IMR-90 (cell line): ENCODE data around the gene CDK18. TPM values are rescaled to one million over a fixed set of nuclear protein-coding genes. Genes with fewer than 3 reads are reported as not detected.

ENCODE experiments used
- ATAC-seq: fragments of 200-7000 bp; cut with Tn5 transposase; 2 replicates; pipeline ENCODE4 v1.9.1; 2020; ENCODE audit warnings: low read depth, mild to moderate bottlenecking, moderate library complexity
- BruUV-seq: library from RNA; stranded (reverse); fragments of 400-500 nt; replicated peaks from 2 replicates; lab custom pipeline; 2021; lab: Mats Ljungman, UMichigan
- CTCF ChIA-PET: fragments of 300-600 bp; formaldehyde crosslinking; extraction: SDS; loops from one replicate; lab custom pipeline; 2021; ENCODE audit warnings: antibody characterized with exemption; lab: Yijun Ruan, JAX
- POLR2A ChIA-PET: fragments of 300-600 bp; sonication (Branson Sonifier 250); formaldehyde crosslinking; loops from one replicate; lab custom pipeline; 2022; ENCODE audit warnings: antibody characterized with exemption; ENCODE audit not compliant: unreplicated experiment; lab: Charles Lee
- DNase-seq: peaks from one replicate; pipeline ENCODE4 v3.0.0; 2013
- H2AFZ ChIP-seq: replicated peaks from 2 replicates; pipeline ENCODE3; 2013; ENCODE audit warnings: low read length, mild to moderate bottlenecking; ENCODE audit not compliant: poor library complexity
- H2AK5ac ChIP-seq: 2 replicates; pipeline ENCODE4 v1.6.1; 2013; ENCODE audit warnings: low read depth, low read length, inconsistent platforms
- H2AK9ac ChIP-seq: replicated peaks from 2 replicates; pipeline ENCODE3; 2013; ENCODE audit warnings: mild to moderate bottlenecking, low read depth, low read length, moderate library complexity; ENCODE audit not compliant: poor library complexity
- H2BK120ac ChIP-seq: 2 replicates; pipeline ENCODE4 v1.6.1; 2013; ENCODE audit warnings: low read depth, low read length, inconsistent platforms
- H2BK15ac ChIP-seq: 3 replicates; pipeline ENCODE4 v1.6.1; 2013; ENCODE audit warnings: low read depth, low read length, inconsistent platforms
- H2BK20ac ChIP-seq: 2 replicates; pipeline ENCODE4 v1.6.1; 2013; ENCODE audit warnings: low read depth, mild to moderate bottlenecking, inconsistent platforms, low read length, moderate library complexity
- H2BK5ac ChIP-seq: 2 replicates; pipeline ENCODE4 v1.6.1; 2013; ENCODE audit warnings: mild to moderate bottlenecking, low read depth, low read length, inconsistent platforms; ENCODE audit not compliant: poor library complexity, severe bottlenecking
- H3K14ac ChIP-seq: replicated peaks from 2 replicates; pipeline ENCODE4 v1.6.1; 2013; ENCODE audit warnings: low read depth, low read length, inconsistent platforms
- H3K18ac ChIP-seq: 2 replicates; pipeline ENCODE4 v1.6.1; 2013; ENCODE audit warnings: low read depth, low read length, control low read depth
- H3K23ac ChIP-seq: 2 replicates; pipeline ENCODE4 v1.6.1; 2013; ENCODE audit warnings: low read depth, low read length, inconsistent platforms
- H3K27ac ChIP-seq: 2 replicates; pipeline ENCODE4 v1.5.1; 2013; ENCODE audit warnings: mild to moderate bottlenecking, control low read depth, low read length; ENCODE audit not compliant: insufficient read depth
- H3K27me3 ChIP-seq: 2 replicates; pipeline ENCODE4 v1.6.1; 2013; ENCODE audit warnings: low read length; ENCODE audit not compliant: control insufficient read depth, insufficient read depth
- H3K36me3 ChIP-seq: 2 replicates; pipeline ENCODE4 v1.6.1; 2013; ENCODE audit warnings: low read length, mixed read lengths; ENCODE audit not compliant: control insufficient read depth, insufficient read depth
- H3K4ac ChIP-seq: 2 replicates; pipeline ENCODE4 v1.6.1; 2013; ENCODE audit warnings: low read depth, low read length, inconsistent platforms
- H3K4me1 ChIP-seq: 2 replicates; pipeline ENCODE4 v1.6.1; 2013; ENCODE audit warnings: low read length, mixed read lengths; ENCODE audit not compliant: control insufficient read depth, insufficient read depth
- H3K4me2 ChIP-seq: 2 replicates; pipeline ENCODE4 v1.6.1; 2013; ENCODE audit warnings: low read depth, mild to moderate bottlenecking, control low read depth, low read length, moderate library complexity
- H3K4me3 ChIP-seq: 2 replicates; pipeline ENCODE4 v1.5.1; 2013; ENCODE audit warnings: low read depth, mild to moderate bottlenecking, control low read depth, low read length, moderate library complexity; ENCODE audit not compliant: insufficient read depth
- H3K56ac ChIP-seq: 2 replicates; pipeline ENCODE4 v1.6.1; 2013; ENCODE audit warnings: low read length, inconsistent platforms; ENCODE audit not compliant: insufficient read depth; ENCODE audit errors: extremely low read depth
- H3K79me1 ChIP-seq, 2 experiments: 2 replicates each; pipeline ENCODE4 v1.6.1; 2013; ENCODE audit warnings: low read length in 2 of 2, inconsistent platforms in 1 of 2, low read depth in 1 of 2
- H3K9ac ChIP-seq: 2 replicates; pipeline ENCODE4 v1.6.1; 2013; ENCODE audit warnings: low read depth, low read length, control low read depth
- H3K9me1 ChIP-seq: 2 replicates; pipeline ENCODE4 v1.6.1; 2013; ENCODE audit warnings: low read length, inconsistent platforms; ENCODE audit not compliant: insufficient read depth
- H3K9me3 ChIP-seq: 2 replicates; pipeline ENCODE4 v1.6.1; 2013; ENCODE audit warnings: low read length; ENCODE audit not compliant: control insufficient read depth, insufficient read depth
- H4K20me1 ChIP-seq: 2 replicates; pipeline ENCODE4 v1.6.1; 2013; ENCODE audit warnings: low read length, inconsistent platforms; ENCODE audit not compliant: insufficient read depth
- H4K5ac ChIP-seq: 2 replicates; pipeline ENCODE4 v1.6.1; 2013; ENCODE audit warnings: mild to moderate bottlenecking, low read depth, low read length, control low read depth
- H4K8ac ChIP-seq, 2 experiments: 2 replicates each; pipeline ENCODE4 v1.6.1; 2013; ENCODE audit warnings: low read depth in 2 of 2, low read length in 2 of 2, control low read depth in 1 of 2, inconsistent platforms in 1 of 2
- H4K91ac ChIP-seq: 2 replicates; pipeline ENCODE4 v1.6.1; 2013; ENCODE audit warnings: low read depth, low read length, inconsistent platforms; ENCODE audit not compliant: insufficient read depth
- MXI1 ChIP-seq: IDR thresholded peaks from 2 replicates; pipeline ENCODE4 v1.6.1; 2012; ENCODE audit warnings: low read depth, mild to moderate bottlenecking, low read length, moderate library complexity, borderline replicate concordance
- RAD21 ChIP-seq: IDR thresholded peaks from 2 replicates; pipeline ENCODE4 v1.6.1; 2012; ENCODE audit warnings: low read length, improper control_type of control experiment
- SMC3 ChIP-seq: fragments of 150-350 bp; IDR thresholded peaks from 2 replicates; pipeline ENCODE4 v1.6.1; 2016; ENCODE audit warnings: low read depth, mild to moderate bottlenecking, antibody characterized with exemption, low read length, moderate library complexity
- WGBS, 2 experiments: methylation state at CpG; one replicate each; pipeline versions ENCODE4 v1.1.5 to v1.1.7; 2013; ENCODE audit warnings: missing lambda C conversion rate in 2 of 2; ENCODE audit not compliant: insufficient read length in 1 of 2; ENCODE audit errors: extremely low coverage in 2 of 2; 5-methylcytosine and 5-hydroxymethylcytosine counted together
- dilution Hi-C: fragments of 300-500 bp; cut with HindIII; formaldehyde crosslinking; loops from one replicate; pipeline ENCODE4 v1.14.3; 2018; ENCODE audit warnings: low sequenced_read_pairs; ENCODE audit not compliant: unreplicated experiment
- in situ Hi-C: fragments of 300-500 bp; cut with MboI; formaldehyde crosslinking; loops from 3 replicates; pipeline ENCODE4 v1.14.3; 2019; ENCODE audit warnings: low sequenced_read_pairs, inconsistent platforms, mixed read lengths
- intact Hi-C: fragments of 100-400 bp; cut with micrococcal nuclease; formaldehyde crosslinking; loops from 2 replicates; pipeline ENCODE4 v1.10.0; 2022
- polyA plus RNA-seq, 3 experiments: library from polyadenylated mRNA; depleted of rRNA; stranded (reverse); fragments of >200 nt; gene quantifications; 2 replicates each; pipeline ENCODE4 v1.2.3, GENCODE V29; 2012; ENCODE audit warnings: low replicate concordance in 1 of 3
- total RNA-seq: library from RNA; depleted of rRNA; stranded (reverse); fragments of >200 nt; gene quantifications from 2 replicates; pipeline ENCODE4 v1.2.3, GENCODE V29; 2012
- TF ChIP-seq, protein P1 (sequence below): conservative IDR thresholded peaks from 2 replicates; pipeline ENCODE4 v1.5.1; 2012; ENCODE audit warnings: mild to moderate bottlenecking, low read depth, low read length, improper control_type of control experiment

Gene CDK18
- total and polyA plus RNA-seq, 2 of the 4 experiments (the other 2 are of a cell fraction) = 0.18 to 0.48 TPM

DNA sequence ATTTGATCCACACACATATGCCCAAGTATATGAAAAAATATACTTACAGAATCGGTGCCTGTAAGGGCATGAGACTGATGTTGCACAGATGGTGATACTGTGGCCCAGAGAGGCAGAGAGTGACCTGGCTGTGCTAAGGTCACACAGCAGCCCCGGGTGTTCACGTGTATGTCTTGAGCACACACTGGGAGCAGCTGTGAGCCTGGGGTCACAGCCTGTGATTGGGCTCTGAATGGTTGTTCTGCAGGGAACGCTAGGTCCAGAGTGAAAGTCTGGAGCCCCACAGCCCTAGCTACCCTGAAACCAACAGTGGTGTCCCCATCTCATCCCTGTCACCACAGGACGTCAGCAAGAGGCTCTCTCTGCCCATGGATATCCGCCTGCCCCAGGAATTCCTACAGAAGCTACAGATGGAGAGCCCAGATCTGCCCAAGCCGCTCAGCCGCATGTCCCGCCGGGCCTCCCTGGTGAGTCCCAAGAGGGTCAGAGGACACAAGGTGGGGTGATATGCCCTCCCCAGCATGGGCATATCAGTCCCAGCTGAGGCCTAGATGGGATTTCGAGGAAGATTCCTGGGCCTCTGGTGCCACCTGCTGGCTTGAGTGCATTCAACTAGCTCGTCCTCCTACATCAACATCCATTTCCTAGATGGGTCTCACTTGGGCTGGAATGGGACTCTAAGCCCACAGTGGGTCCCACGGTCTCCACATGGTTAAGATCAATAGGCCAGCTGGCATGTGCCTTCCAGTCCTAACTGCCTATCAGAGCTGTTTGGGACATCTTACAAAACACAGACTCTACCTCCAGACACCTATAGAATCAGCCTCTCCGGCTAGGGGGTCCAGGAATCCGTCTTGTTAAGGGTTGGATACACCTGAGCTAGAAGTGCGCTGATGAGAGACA lies 19.7 kb downstream of the CDK18 start:
- H2AK9ac ChIP-seq = no peak overlapping the region
- H3K9ac ChIP-seq = no peak overlapping the region
- POLR2A ChIA-PET = no interaction called here
- no peak overlapping the region for H3K14ac ChIP-seq
- no peak overlapping the region for H4K5ac ChIP-seq
- intact Hi-C loops = loop anchor here (1.0 kb wide), 3 partner anchors 36 to 189 kb away; no protein-coding TSS in a partner anchor
- in situ Hi-C loops = loop anchor here (5.0 kb wide), 2 partner anchors 37 to 187 kb away; no protein-coding TSS in a partner anchor
- H3K4me2 ChIP-seq = no peak overlapping the region
- DNase-seq (peak; percentile 59), ATAC-seq (peak; percentile 76)
- H3K4me1 ChIP-seq = peaks cover 3% of the 10 kb centered on the region; the same call in 1 of the 2 replicates
- peaks cover 29% of the 10 kb centered on the region for H3K27me3 ChIP-seq
- TF ChIP-seq, protein P1, sequence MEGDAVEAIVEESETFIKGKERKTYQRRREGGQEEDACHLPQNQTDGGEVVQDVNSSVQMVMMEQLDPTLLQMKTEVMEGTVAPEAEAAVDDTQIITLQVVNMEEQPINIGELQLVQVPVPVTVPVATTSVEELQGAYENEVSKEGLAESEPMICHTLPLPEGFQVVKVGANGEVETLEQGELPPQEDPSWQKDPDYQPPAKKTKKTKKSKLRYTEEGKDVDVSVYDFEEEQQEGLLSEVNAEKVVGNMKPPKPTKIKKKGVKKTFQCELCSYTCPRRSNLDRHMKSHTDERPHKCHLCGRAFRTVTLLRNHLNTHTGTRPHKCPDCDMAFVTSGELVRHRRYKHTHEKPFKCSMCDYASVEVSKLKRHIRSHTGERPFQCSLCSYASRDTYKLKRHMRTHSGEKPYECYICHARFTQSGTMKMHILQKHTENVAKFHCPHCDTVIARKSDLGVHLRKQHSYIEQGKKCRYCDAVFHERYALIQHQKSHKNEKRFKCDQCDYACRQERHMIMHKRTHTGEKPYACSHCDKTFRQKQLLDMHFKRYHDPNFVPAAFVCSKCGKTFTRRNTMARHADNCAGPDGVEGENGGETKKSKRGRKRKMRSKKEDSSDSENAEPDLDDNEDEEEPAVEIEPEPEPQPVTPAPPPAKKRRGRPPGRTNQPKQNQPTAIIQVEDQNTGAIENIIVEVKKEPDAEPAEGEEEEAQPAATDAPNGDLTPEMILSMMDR = peak; percentile 84
- TF ChIP-seq MXI1 (no peak), SMC3 (peak; percentile 80), RAD21 (peak; percentile 91)
- H2BK20ac ChIP-seq = no peak overlapping the region
- H3K56ac ChIP-seq = no peak overlapping the region
- WGBS, 2 experiments = 43% methylated on average over 4 of the region's 16 CpGs; no CpG with 5 or more reads in 1 of the 2 experiments
- no peak overlapping the region for H2BK5ac ChIP-seq
- H3K4me3 ChIP-seq = no peak overlapping the region
- no peak overlapping the region for H4K91ac ChIP-seq
- H2BK15ac ChIP-seq = no peak overlapping the region
- no peak overlapping the region for H2BK120ac ChIP-seq
- peak overlapping the region; percentile 15 for H2AFZ ChIP-seq
- CTCF ChIA-PET = interaction anchor here (0.6 to 3.9 kb wide), 17 partner anchors 11 to 254 kb away, joined by 3 to 52 read pairs (median 5); no protein-coding TSS in a partner anchor
- no peaks in the 10 kb centered on the region for H3K79me1 ChIP-seq
- H3K18ac ChIP-seq = no peak overlapping the region
- dilution Hi-C loops = no loop called here
- no peaks in the 10 kb centered on the region for H3K9me1 ChIP-seq
- no peaks in the 10 kb centered on the region for H4K20me1 ChIP-seq
- H3K23ac ChIP-seq = no peak overlapping the region
- H3K36me3 ChIP-seq = no peaks in the 10 kb centered on the region
- H3K4ac ChIP-seq = no peak overlapping the region
- H2AK5ac ChIP-seq = no peak overlapping the region
- H3K9me3 ChIP-seq = no peaks in the 10 kb centered on the region
- H3K27ac ChIP-seq = no peak overlapping the region
- H4K8ac ChIP-seq = no peak overlapping the region
- BruUV-seq = no TSS peak
